ENCODE data around the gene CASP14.
"Not testable (repeated sequence)": the region's sequence is repeated elsewhere in the genome, so short reads cannot be mapped to it uniquely, and the experiment has no call there.

The CASP14 gene

DNA sequence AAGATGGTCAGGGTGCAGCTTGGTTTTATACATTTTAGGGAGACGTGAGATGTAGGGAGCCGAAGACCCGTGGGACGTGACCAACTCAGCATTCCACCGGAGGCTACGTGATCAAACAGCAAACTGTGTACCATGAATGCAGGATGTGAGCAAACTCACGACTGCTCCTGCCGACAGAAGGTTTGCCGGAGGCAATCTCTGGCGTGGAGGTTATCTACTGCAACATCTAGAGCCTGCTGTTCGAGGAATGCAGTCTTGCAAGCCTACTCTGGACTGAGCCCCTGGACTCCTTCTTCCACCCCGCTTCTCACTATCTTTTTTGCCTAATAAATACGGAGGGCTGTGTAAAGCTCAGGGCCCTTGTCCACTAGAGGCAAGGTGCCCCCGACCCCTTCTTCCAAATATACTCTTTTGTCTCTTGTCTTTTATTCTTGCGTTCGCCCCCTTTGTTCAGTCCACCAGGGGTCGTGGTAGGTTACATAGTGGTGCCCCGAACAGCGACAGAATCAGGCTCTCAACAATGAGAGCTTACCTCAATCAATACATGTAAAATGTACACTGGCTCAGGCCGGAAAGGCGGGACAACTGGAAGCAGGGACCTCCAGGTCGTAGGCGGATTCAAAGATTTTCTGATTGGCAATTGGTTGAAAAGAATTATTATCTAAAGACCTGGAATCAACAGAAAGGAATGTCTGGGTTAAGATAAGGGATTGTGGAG is 23.8 kb downstream of the CASP14 start:
- TF ChIP-seq, protein P1, sequence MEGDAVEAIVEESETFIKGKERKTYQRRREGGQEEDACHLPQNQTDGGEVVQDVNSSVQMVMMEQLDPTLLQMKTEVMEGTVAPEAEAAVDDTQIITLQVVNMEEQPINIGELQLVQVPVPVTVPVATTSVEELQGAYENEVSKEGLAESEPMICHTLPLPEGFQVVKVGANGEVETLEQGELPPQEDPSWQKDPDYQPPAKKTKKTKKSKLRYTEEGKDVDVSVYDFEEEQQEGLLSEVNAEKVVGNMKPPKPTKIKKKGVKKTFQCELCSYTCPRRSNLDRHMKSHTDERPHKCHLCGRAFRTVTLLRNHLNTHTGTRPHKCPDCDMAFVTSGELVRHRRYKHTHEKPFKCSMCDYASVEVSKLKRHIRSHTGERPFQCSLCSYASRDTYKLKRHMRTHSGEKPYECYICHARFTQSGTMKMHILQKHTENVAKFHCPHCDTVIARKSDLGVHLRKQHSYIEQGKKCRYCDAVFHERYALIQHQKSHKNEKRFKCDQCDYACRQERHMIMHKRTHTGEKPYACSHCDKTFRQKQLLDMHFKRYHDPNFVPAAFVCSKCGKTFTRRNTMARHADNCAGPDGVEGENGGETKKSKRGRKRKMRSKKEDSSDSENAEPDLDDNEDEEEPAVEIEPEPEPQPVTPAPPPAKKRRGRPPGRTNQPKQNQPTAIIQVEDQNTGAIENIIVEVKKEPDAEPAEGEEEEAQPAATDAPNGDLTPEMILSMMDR (IDR thresholded peaks at IDR 0.05) = peak; percentile 20; the same call in 1 of the 2 replicates
- no peak for TF ChIP-seq ZFX (IDR thresholded peaks at IDR 0.05; ENCODE audit: borderline replicate concordance)
- H3K27ac ChIP-seq = no peak overlapping the region

DNA sequence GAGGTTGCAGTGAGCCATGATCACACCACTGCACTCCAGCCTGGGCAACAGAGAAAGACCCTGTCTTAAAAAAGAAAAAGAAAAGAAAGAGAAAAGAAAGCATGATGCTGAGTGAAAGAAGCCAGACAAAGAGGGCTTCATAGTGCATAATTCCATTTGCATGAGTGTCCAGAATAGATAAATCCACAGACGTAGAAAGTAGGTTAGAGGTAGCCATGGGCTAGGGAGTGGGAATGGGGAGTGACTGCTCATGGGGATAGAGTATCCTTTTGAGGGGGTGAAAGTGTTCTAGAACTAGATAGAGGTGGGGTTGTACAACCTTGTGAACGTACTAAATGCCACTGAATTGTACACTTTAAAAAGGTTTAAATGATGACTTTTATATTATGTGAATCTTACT is 25.1 kb downstream of the CASP14 start:
- no peak overlapping the region for H3K27ac ChIP-seq
- TF ChIP-seq, protein P1 (IDR thresholded peaks at IDR 0.05) = no peak
- no peak for TF ChIP-seq ZFX (IDR thresholded peaks at IDR 0.05; ENCODE audit: borderline replicate concordance)

DNA sequence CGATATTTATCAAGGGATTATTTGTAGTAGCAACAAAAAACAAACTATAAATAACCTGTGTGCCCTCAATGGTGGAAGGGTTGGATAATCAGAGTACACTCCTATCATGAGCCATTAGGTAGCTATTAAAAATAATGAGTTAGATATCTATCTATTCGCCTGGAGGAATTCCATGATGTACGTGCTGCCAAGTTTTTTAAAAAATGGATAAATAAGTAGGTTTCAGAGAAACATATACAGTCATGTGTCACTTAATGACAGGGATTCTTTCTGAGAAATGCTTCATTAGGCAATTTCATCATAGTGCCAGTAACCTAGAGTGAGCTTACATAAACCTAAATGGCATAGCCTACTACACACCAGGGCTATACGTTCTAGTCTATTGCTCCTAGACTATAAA is 26.5 kb downstream of the CASP14 start:
- TF ChIP-seq ZFX (IDR thresholded peaks at IDR 0.05; ENCODE audit: borderline replicate concordance) = no peak
- TF ChIP-seq, protein P1 (IDR thresholded peaks at IDR 0.05) = no peak
- no peak overlapping the region for H3K27ac ChIP-seq

DNA sequence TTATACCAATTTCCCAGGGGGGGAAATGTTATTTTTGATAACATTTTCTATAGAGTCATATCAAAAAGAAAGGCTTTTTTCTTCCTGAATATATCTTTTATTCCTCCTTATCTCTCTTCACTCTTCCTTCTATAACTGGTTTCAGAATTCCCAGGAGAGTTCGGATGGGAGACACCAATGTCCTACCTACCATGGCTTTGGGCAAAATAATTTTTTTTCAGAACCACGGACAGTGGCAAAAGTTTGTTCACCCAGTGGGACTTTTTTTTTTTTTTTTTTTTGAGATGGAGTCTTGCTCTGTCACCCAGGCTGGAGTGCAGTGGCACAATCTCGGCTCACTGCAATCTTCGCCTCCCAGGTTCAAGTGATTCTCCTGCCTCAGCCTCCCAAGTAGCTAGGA is 30.7 kb downstream of the CASP14 start:
- not testable (repeated sequence) for H3K27ac ChIP-seq

DNA sequence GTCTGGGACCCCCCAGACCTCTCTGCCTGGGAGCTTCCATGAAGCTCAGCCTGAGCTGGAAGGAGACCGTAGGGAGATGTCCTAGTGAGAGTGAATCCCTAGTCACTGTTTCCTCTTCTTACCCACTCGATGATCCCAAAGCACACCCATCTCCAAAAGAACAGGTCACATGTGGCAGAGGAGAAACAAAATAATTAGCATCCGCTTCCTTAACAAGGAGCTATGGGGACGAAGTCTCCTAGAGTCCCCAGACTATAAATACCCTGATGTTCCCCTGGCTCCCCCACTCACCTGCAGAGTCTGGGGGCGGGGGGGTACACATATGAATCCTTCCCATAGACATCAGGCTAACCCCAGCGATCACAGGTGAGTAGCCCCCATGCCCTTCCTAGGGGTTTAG is 32.6 kb downstream of the CASP14 start, which contains the start of gene OR1I1:
TSS of gene OR1I1 (plus strand) at position 301 of the 400 bp plus-strand sequence. CDS start 4,855 bp downstream, outside the sequence.
- H3K27ac ChIP-seq = no peak within 1 kb of the TSS
- TF ChIP-seq, protein P1 (IDR thresholded peaks at IDR 0.05) = no peak
- TF ChIP-seq ZFX (IDR thresholded peaks at IDR 0.05; ENCODE audit: borderline replicate concordance) = no peak

DNA sequence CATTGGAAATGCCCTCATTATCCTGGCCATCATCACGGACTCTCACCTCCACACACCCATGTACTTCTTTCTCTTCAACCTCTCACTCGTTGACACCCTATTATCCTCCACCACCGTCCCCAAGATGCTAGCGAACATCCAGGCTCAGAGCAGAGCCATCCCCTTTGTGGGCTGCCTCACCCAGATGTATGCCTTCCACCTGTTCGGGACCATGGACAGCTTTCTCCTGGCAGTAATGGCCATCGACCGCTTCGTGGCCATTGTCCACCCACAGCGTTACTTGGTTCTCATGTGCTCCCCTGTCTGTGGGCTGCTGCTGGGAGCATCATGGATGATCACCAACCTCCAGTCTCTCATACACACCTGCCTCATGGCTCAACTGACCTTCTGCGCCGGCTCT is 37.9 kb downstream of the CASP14 start:
- no peak overlapping the region for H3K27ac ChIP-seq
- no peak for TF ChIP-seq ZFX (IDR thresholded peaks at IDR 0.05; ENCODE audit: borderline replicate concordance)
- TF ChIP-seq, protein P1 (IDR thresholded peaks at IDR 0.05) = no peak

DNA sequence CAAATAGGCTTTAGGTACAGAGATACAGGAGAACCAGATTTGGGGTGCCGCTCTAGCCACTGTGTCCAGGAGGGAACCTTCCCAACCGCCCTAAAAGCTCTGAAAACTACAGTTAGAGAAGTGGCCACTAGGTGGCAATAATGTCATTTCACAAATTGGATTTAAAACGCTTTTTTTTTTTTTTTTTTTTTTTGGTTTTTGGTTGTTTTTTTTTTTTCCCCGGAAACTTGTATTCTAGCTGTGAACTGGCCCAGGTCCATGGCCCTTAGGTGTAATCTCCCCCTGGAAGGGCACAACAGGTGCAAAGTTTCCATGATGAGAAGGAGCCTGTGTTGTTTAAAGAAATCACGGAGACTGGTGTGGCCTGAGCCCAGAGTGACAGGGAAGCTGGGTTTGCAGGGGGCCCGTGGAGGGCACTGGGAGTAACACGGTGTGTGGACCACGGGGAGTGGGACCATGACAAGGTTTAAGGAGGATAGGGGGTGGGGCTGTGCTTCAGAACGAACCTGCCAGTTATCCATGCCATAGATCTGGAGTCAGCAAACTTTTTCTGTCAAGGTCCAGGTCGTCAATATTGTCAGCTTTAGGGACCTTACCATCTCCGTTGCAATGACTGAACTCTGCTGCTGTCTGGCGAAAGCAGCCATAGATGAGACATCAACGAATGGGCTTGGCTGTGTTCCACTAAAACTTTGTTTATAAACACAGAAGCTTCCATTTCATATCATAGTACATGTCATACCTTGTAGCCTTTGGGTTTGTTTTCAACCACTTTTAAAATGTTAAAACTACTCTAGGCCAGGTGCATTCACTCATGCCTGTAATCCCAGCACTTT is 42.9 kb downstream of the CASP14 start:
- no peak overlapping the region for H3K27ac ChIP-seq
- TF ChIP-seq ZFX (IDR thresholded peaks at IDR 0.05; ENCODE audit: borderline replicate concordance) = no peak
- TF ChIP-seq, protein P1 (IDR thresholded peaks at IDR 0.05) = peak; percentile 73

All from 22Rv1 (cell line).